Measurements from ENCODE around the gene MYOM1. TPM values are rescaled to one million over a fixed set of nuclear protein-coding genes. Genes with fewer than 3 reads are reported as not detected.
A peak's percentile ranks its signal among the peaks of the same experiment; 100 is the strongest.

The MYOM1 gene
- total RNA-seq, 4 donors from 2014 or later: 13.3 to 31.7 (median 16.5) TPM

DNA sequence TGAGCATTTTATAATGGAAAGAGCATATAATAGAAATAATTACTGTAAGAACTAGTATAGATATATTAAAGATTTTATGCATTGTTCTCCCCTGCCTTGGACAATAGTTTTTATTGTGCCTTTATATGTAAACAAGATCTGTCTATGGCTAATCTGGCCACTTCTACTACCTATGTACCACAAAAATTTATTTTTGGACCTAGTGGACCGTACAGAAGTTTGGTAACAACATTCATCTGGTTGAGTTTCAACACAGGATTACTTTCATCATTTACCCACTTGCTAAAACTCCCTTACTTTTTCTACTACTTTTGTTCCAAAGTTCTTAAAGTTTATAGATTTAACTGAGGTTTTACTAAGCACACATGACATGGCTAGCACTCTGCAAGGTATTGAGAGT lies 13.2 kb upstream of the MYOM1 start:
- H3K4me3 ChIP-seq: no peak overlapping the region
- H3K27ac ChIP-seq (replicated peaks in 1 of 4): no peak overlapping the region
- no peaks in the 10 kb centered on the region for H3K4me1 ChIP-seq
- H3K9me3 ChIP-seq: no peaks in the 10 kb centered on the region
- intact Hi-C loops (cut with DNase I): no loop called here
- H3K27me3 ChIP-seq: no peaks in the 10 kb centered on the region
- WGBS: 95% methylated on average over 1 of the region's 1 CpG
- DNase-seq (ENCODE audit: extremely low spot score): no peak
- TF ChIP-seq, protein P1, sequence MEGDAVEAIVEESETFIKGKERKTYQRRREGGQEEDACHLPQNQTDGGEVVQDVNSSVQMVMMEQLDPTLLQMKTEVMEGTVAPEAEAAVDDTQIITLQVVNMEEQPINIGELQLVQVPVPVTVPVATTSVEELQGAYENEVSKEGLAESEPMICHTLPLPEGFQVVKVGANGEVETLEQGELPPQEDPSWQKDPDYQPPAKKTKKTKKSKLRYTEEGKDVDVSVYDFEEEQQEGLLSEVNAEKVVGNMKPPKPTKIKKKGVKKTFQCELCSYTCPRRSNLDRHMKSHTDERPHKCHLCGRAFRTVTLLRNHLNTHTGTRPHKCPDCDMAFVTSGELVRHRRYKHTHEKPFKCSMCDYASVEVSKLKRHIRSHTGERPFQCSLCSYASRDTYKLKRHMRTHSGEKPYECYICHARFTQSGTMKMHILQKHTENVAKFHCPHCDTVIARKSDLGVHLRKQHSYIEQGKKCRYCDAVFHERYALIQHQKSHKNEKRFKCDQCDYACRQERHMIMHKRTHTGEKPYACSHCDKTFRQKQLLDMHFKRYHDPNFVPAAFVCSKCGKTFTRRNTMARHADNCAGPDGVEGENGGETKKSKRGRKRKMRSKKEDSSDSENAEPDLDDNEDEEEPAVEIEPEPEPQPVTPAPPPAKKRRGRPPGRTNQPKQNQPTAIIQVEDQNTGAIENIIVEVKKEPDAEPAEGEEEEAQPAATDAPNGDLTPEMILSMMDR (IDR thresholded peaks at IDR 0.05): no peak
- TF ChIP-seq EP300 (IDR thresholded peaks at IDR 0.05) (no peak), POLR2AphosphoS5 (IDR thresholded peaks at IDR 0.05) (no peak), POLR2A (IDR thresholded peaks at IDR 0.05; ENCODE audit: low read depth) (no peak)
- H3K36me3 ChIP-seq: no peaks in the 10 kb centered on the region

- Histone ChIP-seq H3K4me3 (no peak overlapping the region), H3K9me3 (no peaks in the 10 kb centered on the region), H3K4me1 (no peaks in the 10 kb centered on the region), H3K27me3 (no peaks in the 10 kb centered on the region), H3K36me3 (no peaks in the 10 kb centered on the region), H3K27ac (replicated peaks in 1 of 4) (no peak overlapping the region)
- intact Hi-C loops (cut with DNase I): no loop called here
- TF ChIP-seq POLR2AphosphoS5 (IDR thresholded peaks at IDR 0.05) (no peak), POLR2A (IDR thresholded peaks at IDR 0.05; ENCODE audit: low read depth) (no peak)
- TF ChIP-seq, protein P1 (IDR thresholded peaks at IDR 0.05): no peak
- DNase-seq (ENCODE audit: extremely low spot score): no peak
- WGBS: 95% methylated on average over 9 of the region's 9 CpGs
These were observed 10.9 kb upstream of the MYOM1 start for GRCh38 chr18:3230401-3231334.

DNA sequence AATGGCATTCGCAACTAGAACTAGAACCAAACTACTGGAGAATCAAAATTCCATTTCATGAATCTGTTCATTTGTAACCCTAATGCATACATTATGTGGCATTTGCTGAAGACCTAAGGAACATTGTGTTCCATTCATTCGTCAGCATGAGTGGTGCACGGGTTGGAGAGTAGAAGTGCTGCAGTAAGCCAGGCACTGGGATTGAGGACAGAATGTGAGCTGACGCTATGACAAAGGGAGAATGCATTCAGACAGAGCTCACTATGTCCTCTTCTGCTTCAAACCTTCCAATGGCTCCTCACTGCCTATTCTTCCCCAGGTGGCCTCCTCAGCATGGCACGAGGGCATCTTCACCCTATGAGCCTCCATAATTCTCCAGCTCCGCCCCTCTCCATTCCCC lies 6.3 kb upstream of the MYOM1 start:
- no peaks in the 10 kb centered on the region for H3K27me3 ChIP-seq
- intact Hi-C loops (cut with DNase I): no loop called here
- DNase-seq (ENCODE audit: extremely low spot score): peak; percentile 8
- H3K27ac ChIP-seq (replicated peaks in 1 of 4): no peak overlapping the region
- H3K4me1 ChIP-seq: no peaks in the 10 kb centered on the region
- TF ChIP-seq POLR2A (IDR thresholded peaks at IDR 0.05; ENCODE audit: low read depth) (no peak), EP300 (IDR thresholded peaks at IDR 0.05) (no peak), POLR2AphosphoS5 (IDR thresholded peaks at IDR 0.05) (no peak)
- TF ChIP-seq, protein P1 (IDR thresholded peaks at IDR 0.05): no peak
- H3K9me3 ChIP-seq: no peaks in the 10 kb centered on the region
- WGBS: 91% methylated on average over 6 of the region's 6 CpGs
- no peak overlapping the region for H3K4me3 ChIP-seq
- H3K36me3 ChIP-seq: no peaks in the 10 kb centered on the region

- Histone ChIP-seq H3K9me3 (no peaks in the 10 kb centered on the region), H3K4me1 (peaks cover 0 to 3% (median under 1%) of the 10 kb centered on the region in 4 donors), H3K27ac (replicated peaks in 1 of 4) (no peak overlapping the region), H3K4me3 (no peak overlapping the region), H3K27me3 (no peaks in the 10 kb centered on the region), H3K36me3 (no peaks in the 10 kb centered on the region)
- intact Hi-C loops (cut with DNase I): no loop called here
- 96% methylated on average over 3 of the region's 3 CpGs for WGBS
- DNase-seq (ENCODE audit: extremely low spot score): peak; percentile 47
- TF ChIP-seq POLR2AphosphoS5 (IDR thresholded peaks at IDR 0.05) (no peak), POLR2A (IDR thresholded peaks at IDR 0.05; ENCODE audit: low read depth) (no peak), EP300 (IDR thresholded peaks at IDR 0.05) (no peak)
- TF ChIP-seq, protein P1 (IDR thresholded peaks at IDR 0.05): no peak
These were observed 5.8 kb upstream of the MYOM1 start for GRCh38 chr18:3225588-3225987.

All from esophagus muscularis mucosa (tissue), 4 donors.